Superior temporal gyrus (tissue), 1 donor: ENCODE data around the gene RNF19B.
"Not testable (repeated sequence)": the region's sequence is repeated elsewhere in the genome, so short reads cannot be mapped to it uniquely, and the experiment has no call there.

Experiments
- DNase-seq: peaks from one replicate; pipeline ENCODE4 v3.0.0-alpha.2; 2016; ENCODE audit errors: extremely low spot score

The RNF19B gene

GRCh38 chr1:32931760-32932159, 32.8 kb downstream of the RNF19B start:
- DNase-seq: no peak

GRCh38 chr1:32929366-32929765, 35.2 kb downstream of the RNF19B start:
- no peak for DNase-seq

GRCh38 chr1:32928715-32929114, 35.9 kb downstream of the RNF19B start:
- DNase-seq: no peak

- no peak for DNase-seq
These were observed 36.3 kb downstream of the RNF19B start for GRCh38 chr1:32928285-32928684.

GRCh38 chr1:32927441-32927840, 37.2 kb downstream of the RNF19B start:
- no peak for DNase-seq

- DNase-seq: no peak
These were observed 38.0 kb downstream of the RNF19B start for GRCh38 chr1:32926562-32926961.

- DNase-seq: no peak
These were observed 39.0 kb downstream of the RNF19B start for GRCh38 chr1:32925403-32926162.

GRCh38 chr1:32924881-32925344, 39.7 kb downstream of the RNF19B start:
- no peak for DNase-seq

- DNase-seq: no peak
These were observed 43.8 kb downstream of the RNF19B start for GRCh38 chr1:32920833-32921232.

GRCh38 chr1:32919811-32920733, 44.5 kb downstream of the RNF19B start:
- DNase-seq: no peak

- no peak for DNase-seq
These were observed 46.4 kb downstream of the RNF19B start for GRCh38 chr1:32918179-32918578.

- no peak for DNase-seq
These were observed 47.1 kb downstream of the RNF19B start for GRCh38 chr1:32917521-32917920.

GRCh38 chr1:32915766-32916706, 48.6 kb downstream of the RNF19B start:
- no peak for DNase-seq

- no peak for DNase-seq
These were observed 54.3 kb downstream of the RNF19B start for GRCh38 chr1:32910319-32910718.

- no peak for DNase-seq
These were observed 57.2 kb downstream of the RNF19B start for GRCh38 chr1:32907435-32907834.

GRCh38 chr1:32906654-32907053, 58.0 kb downstream of the RNF19B start:
- no peak for DNase-seq

- not testable (repeated sequence) for DNase-seq
These were observed 59.0 kb downstream of the RNF19B start for GRCh38 chr1:32905588-32905987.

- DNase-seq: no peak
These were observed 59.8 kb downstream of the RNF19B start for GRCh38 chr1:32904797-32905196.

GRCh38 chr1:32903991-32904785, 60.4 kb downstream of the RNF19B start:
- DNase-seq: no peak

- no peak for DNase-seq
These were observed 62.1 kb downstream of the RNF19B start for GRCh38 chr1:32902535-32902920.
